GM23338 (cell line): ENCODE measurements around the gene DGKB. TPM values are rescaled to one million over a fixed set of nuclear protein-coding genes. Genes with fewer than 3 reads are reported as not detected.

ENCODE experiments used
- ATAC-seq: fragments of 200-7000 bp; cut with Tn5 transposase; 3 replicates; pipeline ENCODE4 v1.9.1; 2020
- DNase-seq: peaks from one replicate; pipeline ENCODE4 v3.0.0-alpha.2; 2015; ENCODE audit warnings: low spot score
- H2AFZ ChIP-seq: fragments of 200-600 bp; sonication (generic); 2 replicates; pipeline ENCODE4 v1.8.0; 2016; ENCODE audit warnings: antibody characterized with exemption, mild to moderate bottlenecking, moderate library complexity
- H3F3A ChIP-seq: fragments of 200-600 bp; sonication (generic); replicated peaks from 2 replicates; pipeline ENCODE4 v1.8.0; 2017; ENCODE audit warnings: antibody characterized with exemption, mixed run types, low read depth
- H3K27ac ChIP-seq: fragments of 200-600 bp; sonication (generic); 2 replicates; pipeline ENCODE4 v1.6.1; 2016; ENCODE audit warnings: low read depth
- H3K27me3 ChIP-seq: fragments of 200-600 bp; sonication (generic); 2 replicates; pipeline ENCODE4 v1.8.0; 2016; ENCODE audit warnings: mild to moderate bottlenecking, mixed run types, moderate library complexity; ENCODE audit not compliant: insufficient read depth
- H3K36me3 ChIP-seq: fragments of 200-600 bp; sonication (generic); 2 replicates; pipeline ENCODE4 v1.8.0; 2016; ENCODE audit warnings: mild to moderate bottlenecking; ENCODE audit not compliant: insufficient read depth
- H3K4me1 ChIP-seq: fragments of 200-600 bp; sonication (generic); 2 replicates; pipeline ENCODE4 v1.8.0; 2016; ENCODE audit warnings: mild to moderate bottlenecking, moderate library complexity; ENCODE audit not compliant: insufficient read depth
- H3K4me2 ChIP-seq: fragments of 200-600 bp; sonication (generic); 2 replicates; pipeline ENCODE4 v1.7.1; 2017; ENCODE audit warnings: mixed run types
- H3K4me3 ChIP-seq: fragments of 200-600 bp; sonication (generic); 2 replicates; pipeline ENCODE4 v1.6.1; 2016; ENCODE audit warnings: mixed run types
- H3K79me2 ChIP-seq: fragments of 200-600 bp; sonication (generic); replicated peaks from 2 replicates; pipeline ENCODE4 v1.8.0; 2017; ENCODE audit warnings: mild to moderate bottlenecking; ENCODE audit not compliant: insufficient read depth
- H3K9me2 ChIP-seq: fragments of 200-600 bp; sonication (generic); 2 replicates; pipeline ENCODE4 v1.8.0; 2017; ENCODE audit not compliant: insufficient read depth
- H4K20me1 ChIP-seq: fragments of 200-600 bp; sonication (generic); replicated peaks from 2 replicates; pipeline ENCODE4 v1.8.0; 2017; ENCODE audit warnings: mild to moderate bottlenecking; ENCODE audit not compliant: insufficient read depth
- H3K27ac Mint-ChIP-seq: 2 replicates; pipeline ENCODE4 v1.8.0; 2020; ENCODE audit warnings: inconsistent platforms, mild to moderate bottlenecking, moderate library complexity, mixed read lengths
- H3K27me3 Mint-ChIP-seq: 3 replicates; pipeline ENCODE4 v1.8.0; 2022; ENCODE audit warnings: low read depth, mild to moderate bottlenecking, moderate library complexity, mixed read lengths, inconsistent platforms; ENCODE audit not compliant: insufficient read depth, poor library complexity
- H3K36me3 Mint-ChIP-seq: 3 replicates; pipeline ENCODE4 v1.8.0; 2021; ENCODE audit warnings: low read depth, mild to moderate bottlenecking, inconsistent platforms, moderate library complexity, mixed read lengths
- H3K4me1 Mint-ChIP-seq: 3 replicates; pipeline ENCODE4 v1.8.0; 2020; ENCODE audit warnings: mild to moderate bottlenecking, inconsistent platforms, mixed read lengths
- H3K4me3 Mint-ChIP-seq: 3 replicates; pipeline ENCODE4 v1.8.0; 2021; ENCODE audit warnings: moderate library complexity, mild to moderate bottlenecking, inconsistent platforms, mixed read lengths
- H3K9me3 Mint-ChIP-seq: 3 replicates; pipeline ENCODE4 v1.8.0; 2020; ENCODE audit warnings: moderate library complexity, mild to moderate bottlenecking, inconsistent platforms, mixed read lengths
- CREB1 ChIP-seq: fragments of 250-450 bp; sonication (Bioruptor Pico); IDR thresholded peaks from 2 replicates; pipeline ENCODE4 v1.5.0; 2020; ENCODE audit warnings: low read depth, mild to moderate bottlenecking, moderate library complexity
- CTCF ChIP-seq, 2 experiments: fragments of 200-600 bp in 1 of 2; sonication (generic) in 1 of 2; conservative IDR thresholded peaks; 2 replicates each; pipeline versions ENCODE4 v1.5.1 to v1.6.1; 2016 to 2017; ENCODE audit warnings: antibody characterized with exemption in 2 of 2, low read depth in 2 of 2, mild to moderate bottlenecking in 2 of 2, moderate library complexity in 1 of 2
- ETS1 ChIP-seq: IDR thresholded peaks from 2 replicates; pipeline ENCODE4 v1.6.1; 2016; ENCODE audit warnings: antibody characterized with exemption
- NANOG ChIP-seq: IDR thresholded peaks from 2 replicates; pipeline ENCODE4 v1.6.1; 2016; ENCODE audit warnings: antibody characterized with exemption, borderline replicate concordance
- REST ChIP-seq: IDR thresholded peaks from one replicate; pipeline ENCODE4 v1.6.1; 2018; ENCODE audit warnings: antibody characterized with exemption; ENCODE audit not compliant: unreplicated experiment
- polyA plus RNA-seq: library from polyadenylated mRNA; unstranded; fragments of >200 nt; fragmentation: Nextera tagmentation; extraction: Ambion mirVana; gene quantifications from 2 replicates; pipeline ENCODE4 v1.2.1, GENCODE V29; 2016
- total RNA-seq: library from RNA; depleted of rRNA; stranded (reverse); fragments of >200 nt; shearing (Covaris generic); gene quantifications from 2 replicates; pipeline ENCODE4 v1.2.3, GENCODE V29; 2014

The DGKB gene
- total and polyA plus RNA-seq, 2 experiments from 2014 or later = 4.8 to 11.5 TPM

- H3K36me3 ChIP-seq = no peaks in the 10 kb centered on the region
- H3K27ac Mint-ChIP-seq = no peak overlapping the region
- H4K20me1 ChIP-seq = no peaks in the 10 kb centered on the region
- H3K4me2 ChIP-seq = no peak overlapping the region
- no peaks in the 10 kb centered on the region for H3K9me2 ChIP-seq
- H3K4me3 Mint-ChIP-seq = no peak overlapping the region
- ATAC-seq (no peak), DNase-seq (no peak)
- no peaks in the 10 kb centered on the region for H3K36me3 Mint-ChIP-seq
- peaks cover 7% of the 10 kb centered on the region; the same call in 1 of the 3 replicates for H3K4me1 Mint-ChIP-seq
- H3K9me3 Mint-ChIP-seq = no peaks in the 10 kb centered on the region
- H2AFZ ChIP-seq = no peak overlapping the region
- no peaks in the 10 kb centered on the region for H3K4me1 ChIP-seq
- H3K27me3 ChIP-seq = no peaks in the 10 kb centered on the region
- no peak for TF ChIP-seq ETS1
- TF ChIP-seq REST = no peak
- no peak for TF ChIP-seq NANOG
- H3K27ac ChIP-seq = no peak overlapping the region
- no peak overlapping the region for H3K4me3 ChIP-seq
- H3F3A ChIP-seq = no peaks in the 10 kb centered on the region
- no peaks in the 10 kb centered on the region for H3K79me2 ChIP-seq
- no peaks in the 10 kb centered on the region for H3K27me3 Mint-ChIP-seq
Observed at GRCh38 chr7:14888962-14889361, 13.6 kb downstream of the DGKB start.

- TF ChIP-seq CREB1 = no peak
- peak; percentile 10 to 24; a peak in 1 of 4 replicates for TF ChIP-seq CTCF (conservative IDR thresholded peaks at IDR 0.05; ENCODE audit: low read depth in 2 of 2)
- Mint-ChIP-seq H3K4me1 (peaks cover 5% of the 10 kb centered on the region; the same call in 2 of the 3 replicates), H3K9me3 (no peaks in the 10 kb centered on the region), H3K36me3 (no peaks in the 10 kb centered on the region), H3K27me3 (no peaks in the 10 kb centered on the region), H3K27ac (no peak overlapping the region), H3K4me3 (no peak overlapping the region)
- Histone ChIP-seq H3K9me2 (no peaks in the 10 kb centered on the region), H3K4me1 (peaks cover 3% of the 10 kb centered on the region; the same call in 1 of the 2 replicates), H4K20me1 (no peaks in the 10 kb centered on the region), H3F3A (no peaks in the 10 kb centered on the region), H3K27me3 (no peaks in the 10 kb centered on the region), H3K27ac (no peak overlapping the region), H3K79me2 (no peaks in the 10 kb centered on the region), H3K4me3 (no peak overlapping the region), H3K4me2 (no peak overlapping the region), H3K36me3 (no peaks in the 10 kb centered on the region), H2AFZ (no peak overlapping the region)
- peak; percentile 11 for DNase-seq
- ATAC-seq = no peak; the same call in 2 of the 3 replicates
Observed at GRCh38 chr7:14886533-14886932, 16.0 kb downstream of the DGKB start.
